Pancreas (tissue), 10 donors: ENCODE results near the gene HS2ST1. TPM values are rescaled to one million over a fixed set of nuclear protein-coding genes. Genes with fewer than 3 reads are reported as not detected.
A peak's percentile ranks its signal among the peaks of the same experiment; 100 is the strongest.

Source experiments
- ATAC-seq, 4 donors: fragments of 200-7000 bp; cut with Tn5 transposase; one replicate each; pipeline versions ENCODE4 v1.8.0 to v1.9.1; 2020; ENCODE audit warnings: mild to moderate bottlenecking in 4 of 4, moderate library complexity in 4 of 4
- DNase-seq, 6 donors: peaks; one replicate each; pipeline ENCODE4 v3.0.0-alpha.2; 2020
- FAIRE-seq: peaks from 2 replicates; lab custom pipeline; 2012; peaks lifted over from hg19 to GRCh38; lab: Jason Lieb, UNC
- H3K27ac ChIP-seq, 4 donors: fragments of 200-600 bp; sonication (generic); 1 replicate in 3 of 4; 2 replicates in 1 of 4; pipeline versions ENCODE4 v1.5.0 to v1.8.0; 2020
- H3K27me3 ChIP-seq, 4 donors: fragments of 200-600 bp; one replicate each; pipeline ENCODE4 v1.8.0; 2021
- H3K36me3 ChIP-seq, 3 donors: fragments of 200-600 bp; sonication (generic) in 1 of 3; one replicate each; pipeline versions ENCODE4 v1.5.0 to v1.8.0; 2020 to 2021
- H3K4me1 ChIP-seq, 3 donors: fragments of 200-600 bp; one replicate each; pipeline ENCODE4 v1.8.0; 2021
- H3K4me3 ChIP-seq, 4 donors: fragments of 200-600 bp; sonication (generic) in 2 of 4; one replicate each; pipeline versions ENCODE4 v1.5.0 to v1.8.0; 2020 to 2021
- H3K9me3 ChIP-seq, 4 donors: fragments of 200-600 bp; one replicate each; pipeline ENCODE4 v1.8.0; 2021
- CTCF ChIP-seq, 4 donors: fragments of 200-600 bp; sonication (generic) in 3 of 4; IDR thresholded peaks; one replicate each; pipeline versions ENCODE4 v1.5.0 to v1.8.0; 2021; ENCODE audit warnings: antibody characterized with exemption in 4 of 4
- WGBS, 2 donors: extraction: QIAGEN DNeasy Blood & Tissue Kit; methylation state at CpG; one replicate each; pipeline ENCODE4 v1.1.7; 2013; 5-methylcytosine and 5-hydroxymethylcytosine counted together
- intact Hi-C, 3 donors: fragments of 100-400 bp; cut with DNase I; formaldehyde crosslinking; loops; one replicate each; pipeline versions ENCODE4 v1.11.1 to v1.14.2; 2022
- polyA plus RNA-seq, 2 donors: library from polyadenylated mRNA; stranded (reverse); fragments of 200-250 nt; gene quantifications; one replicate each; pipeline ENCODE4 v1.2.3, GENCODE V29; 2013
- total RNA-seq, 6 donors: library from RNA; stranded (reverse); fragmentation: NEBNext Ultra II Directional in 4 of 6; extraction: Animal tissue kit (Norgen Biotek cat#: 25700) in 4 of 6; gene quantifications; one replicate each; pipeline versions ENCODE4 v1.2.1 to v1.2.4, GENCODE V29; 2021 to 2023
- donor health status: healthy with polysubstance abuse.
- donor health status: DM: no; HTN: no; CAD: no; lungs with moderate emphysema.
- donor health status: DM: no; HTN: no; CAD: no.
- donor health status: control.
- donor health status: control.
- donor health status: Bipolar disorder and iron deficiency.
- donor health status: DM: yes; HTN: yes; CAD: no.
- donor health status: DM: no; HTN: no; CAD: no.
- donor health status: DM: no; HTN: no; CAD: no.
- donor health status: DM: yes; HTN: yes; CAD: no.

The HS2ST1 gene
- total and polyA plus RNA-seq, 8 donors, result 2.8 to 16.1 (median 10.9) TPM

- DNase-seq (no peak), FAIRE-seq (peak; percentile 5), ATAC-seq (no peak)
- Histone ChIP-seq H3K36me3 (no peaks in the 10 kb centered on the region), H3K27ac (no peak overlapping the region), H3K9me3 (no peaks in the 10 kb centered on the region), H3K27me3 (no peaks in the 10 kb centered on the region), H3K4me1 (no peaks in the 10 kb centered on the region), H3K4me3 (no peak overlapping the region)
- intact Hi-C loops, result no loop called here
- TF ChIP-seq CTCF (IDR thresholded peaks at IDR 0.05), result no peak
Measured at GRCh38 chr1:87044424-87044823, 130.0 kb downstream of the HS2ST1 start.

DNA sequence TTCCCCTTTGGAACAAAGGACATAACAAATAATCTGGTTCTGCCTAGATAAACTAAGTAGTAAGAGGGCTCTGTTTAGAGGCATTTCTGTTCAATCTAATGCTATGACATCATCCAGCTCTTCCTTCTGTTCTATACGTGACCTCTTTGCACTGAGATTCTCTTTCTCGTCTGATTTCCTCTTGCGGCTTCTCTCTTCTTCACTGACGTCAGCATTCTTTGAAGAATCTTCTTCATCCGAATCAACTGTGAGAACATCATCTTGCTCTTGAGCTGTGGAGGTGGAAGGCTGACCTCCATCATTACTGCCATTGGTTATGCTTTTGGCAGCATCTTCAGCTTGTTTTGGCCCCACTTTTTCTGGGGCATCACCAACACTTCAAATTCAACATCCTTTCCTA is 130.4 kb downstream of the HS2ST1 start:
- no peak for FAIRE-seq
- no peaks in the 10 kb centered on the region for H3K9me3 ChIP-seq
- H3K4me3 ChIP-seq, result no peak overlapping the region
- intact Hi-C loops, result no loop called here
- DNase-seq, result no peak
- no peaks in the 10 kb centered on the region for H3K36me3 ChIP-seq
- no peak for ATAC-seq
- no peak overlapping the region for H3K27ac ChIP-seq
- no peaks in the 10 kb centered on the region for H3K4me1 ChIP-seq
- TF ChIP-seq CTCF (IDR thresholded peaks at IDR 0.05), result no peak
- 93 to 94% methylated on average over 5 of the region's 5 CpGs for WGBS, 2 donors
- H3K27me3 ChIP-seq, result no peaks in the 10 kb centered on the region

- no peak overlapping the region for H3K27ac ChIP-seq
- no peaks in the 10 kb centered on the region for H3K36me3 ChIP-seq
- WGBS, 2 donors, result 51 to 57% methylated on average over 5 of the region's 5 CpGs
- H3K27me3 ChIP-seq, result no peaks in the 10 kb centered on the region
- no peak for DNase-seq
- no peak for FAIRE-seq
- ATAC-seq, result no peak
- no peaks in the 10 kb centered on the region for H3K9me3 ChIP-seq
- H3K4me3 ChIP-seq, result no peak overlapping the region
- intact Hi-C loops, result no loop called here
- H3K4me1 ChIP-seq, result no peaks in the 10 kb centered on the region
- no peak for TF ChIP-seq CTCF (IDR thresholded peaks at IDR 0.05)
Measured at GRCh38 chr1:87045761-87046304, 131.4 kb downstream of the HS2ST1 start.

DNA sequence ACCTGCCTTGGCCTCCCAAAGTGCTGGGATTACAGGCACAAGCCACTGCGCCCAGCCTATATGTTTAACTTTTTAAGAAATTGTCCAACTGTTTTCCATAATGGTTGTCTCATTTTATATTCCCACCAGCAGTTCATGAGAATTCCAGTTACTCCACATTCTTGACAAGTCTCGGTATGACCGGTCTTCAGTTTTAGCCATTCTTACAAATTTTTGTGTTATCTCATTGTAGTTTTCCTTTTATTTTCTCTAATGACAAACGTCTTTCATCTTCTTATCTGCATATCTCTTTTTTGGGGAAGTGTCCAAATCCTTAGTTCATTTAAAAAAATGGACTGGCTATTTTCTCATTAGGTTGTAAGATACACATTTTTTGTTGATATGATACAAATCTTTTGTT is 132.5 kb downstream of the HS2ST1 start:
- Histone ChIP-seq H3K36me3 (no peaks in the 10 kb centered on the region), H3K9me3 (no peaks in the 10 kb centered on the region), H3K4me3 (no peak overlapping the region), H3K27me3 (no peaks in the 10 kb centered on the region), H3K27ac (no peak overlapping the region), H3K4me1 (no peaks in the 10 kb centered on the region)
- no peak for FAIRE-seq
- no peak for ATAC-seq
- DNase-seq, result no peak
- no peak for TF ChIP-seq CTCF (IDR thresholded peaks at IDR 0.05)
- 61 to 64% methylated on average over 4 of the region's 4 CpGs for whole genome bisulfite sequencing, 2 donors
- intact Hi-C loops, result no loop called here

GRCh38 chr1:87048237-87048636 is 133.8 kb downstream of the HS2ST1 start:
- Histone ChIP-seq H3K27ac (no peak overlapping the region), H3K4me3 (no peak overlapping the region), H3K9me3 (no peaks in the 10 kb centered on the region), H3K27me3 (no peaks in the 10 kb centered on the region), H3K4me1 (no peaks in the 10 kb centered on the region), H3K36me3 (no peaks in the 10 kb centered on the region)
- FAIRE-seq, result no peak
- intact Hi-C loops, result no loop called here
- no peak for ATAC-seq
- no peak for TF ChIP-seq CTCF (IDR thresholded peaks at IDR 0.05)
- no peak for DNase-seq
- 95% methylated on average over 3 of the region's 3 CpGs for WGBS, 2 donors
